ENCODE data around the gene ANXA3.
"Not testable (repeated sequence)": the region's sequence is repeated elsewhere in the genome, so short reads cannot be mapped to it uniquely, and the experiment has no call there.

- TF ChIP-seq POLR2A, CTCF (IDR thresholded peaks at IDR 0.05): not testable (repeated sequence)
Observed at GRCh38 chr4:78548889-78549288, 2.7 kb upstream of the ANXA3 start.
